HepG2 (cell line): Measurements from ENCODE around the gene HNRNPC. TPM values are rescaled to one million over a fixed set of nuclear protein-coding genes. Genes with fewer than 3 reads are reported as not detected.
A peak's percentile ranks its signal among the peaks of the same experiment; 100 is the strongest.

Experiments used
- ATAC-seq: fragments of 200-7000 bp; cut with Tn5 transposase; 3 replicates; pipeline ENCODE4 v1.9.1; 2020; ENCODE audit warnings: mild to moderate bottlenecking, moderate library complexity
- BruUV-seq: library from RNA; stranded (reverse); fragments of 400-500 nt; replicated peaks from 2 replicates; lab custom pipeline; 2021; lab: Mats Ljungman, UMichigan
- CTCF ChIA-PET: fragments of 300-600 bp; formaldehyde crosslinking; extraction: SDS; loops from one replicate; lab custom pipeline; 2021; ENCODE audit warnings: low total read pairs, inconsistent platforms, low intra/inter-chr PET ratio; lab: Yijun Ruan, JAX
- POLR2A ChIA-PET: fragments of 350-600 bp; sonication (Branson Sonifier 250); formaldehyde crosslinking; loops from one replicate; lab custom pipeline; 2020; ENCODE audit warnings: antibody characterized with exemption, inconsistent platforms; lab: Yijun Ruan, JAX
- DNase-seq: peaks from one replicate; pipeline ENCODE4 v3.0.0-alpha.2; 2015; ENCODE audit warnings: low spot score
- FAIRE-seq: peaks from 3 replicates; lab custom pipeline; 2011; peaks lifted over from hg19 to GRCh38; lab: Jason Lieb, UNC
- H2AFZ ChIP-seq: one replicate; pipeline ENCODE4 v1.6.1; 2011; ENCODE audit warnings: low read length, inconsistent platforms
- H3K27ac ChIP-seq: fragments of 300-600 bp; 3 replicates; pipeline ENCODE4 v1.8.0; 2011; ENCODE audit warnings: mixed run types, mild to moderate bottlenecking, mixed read lengths, low read length, inconsistent platforms; ENCODE audit not compliant: insufficient read depth; ENCODE audit errors: extremely low read length
- H3K27me3 ChIP-seq, 2 experiments: fragments of 200-600 bp in 1 of 2; 2 replicates in 1 of 2; 3 replicates in 1 of 2; pipeline versions ENCODE4 v1.6.0 to v1.8.0; 2011; ENCODE audit warnings: low read length in 2 of 2, mild to moderate bottlenecking in 2 of 2, moderate library complexity in 2 of 2, inconsistent platforms in 1 of 2; ENCODE audit not compliant: insufficient read depth in 2 of 2, control insufficient read depth in 1 of 2
- H3K36me3 ChIP-seq, 2 experiments: fragments of 200-600 bp in 1 of 2; replicated peaks in 1 of 2; 2 replicates in 1 of 2; 3 replicates in 1 of 2; pipeline versions ENCODE4 v1.5.1 to v1.8.0; 2011; ENCODE audit warnings: low read length in 2 of 2, inconsistent platforms in 1 of 2; ENCODE audit not compliant: insufficient read depth in 2 of 2, control insufficient read depth in 1 of 2
- H3K4me1 ChIP-seq: 2 replicates; pipeline ENCODE4 v1.5.1; 2012; ENCODE audit warnings: low read length, inconsistent platforms; ENCODE audit not compliant: insufficient read depth
- H3K4me2 ChIP-seq: 2 replicates; pipeline ENCODE4 v1.6.0; 2011; ENCODE audit warnings: low read depth, low read length, inconsistent platforms
- H3K4me3 ChIP-seq, 3 experiments: fragments of 200-600 bp in 1 of 3; sonication (generic), shearing (Covaris generic) in 1 of 3; replicated peaks in 1 of 3; 2 replicates each; pipeline ENCODE4 v1.5.1; 2011 to 2016; ENCODE audit warnings: low read length in 3 of 3, inconsistent platforms in 2 of 3, low read depth in 2 of 3, mild to moderate bottlenecking in 2 of 3, control low read depth in 1 of 3, mixed read lengths in 1 of 3; ENCODE audit not compliant: insufficient read depth in 1 of 3
- H3K79me2 ChIP-seq: one replicate; pipeline ENCODE4 v1.6.1; 2011; ENCODE audit warnings: low read length, inconsistent platforms; ENCODE audit not compliant: insufficient read depth
- H3K9ac ChIP-seq: 2 replicates; pipeline ENCODE4 v1.6.0; 2011; ENCODE audit warnings: mild to moderate bottlenecking, low read depth, low read length, inconsistent platforms; ENCODE audit not compliant: insufficient read depth
- H3K9me3 ChIP-seq: 2 replicates; pipeline ENCODE4 v1.5.1; 2012; ENCODE audit warnings: mild to moderate bottlenecking, low read length
- H4K20me1 ChIP-seq: 2 replicates; pipeline ENCODE4 v1.6.0; 2011; ENCODE audit warnings: inconsistent platforms, mild to moderate bottlenecking, low read length, moderate library complexity; ENCODE audit not compliant: insufficient read depth
- ARNT2 ChIP-seq: sonication (generic); formaldehyde crosslinking; IDR thresholded peaks from 2 replicates; pipeline ENCODE4 v1.8.0; 2022; ENCODE audit warnings: mild to moderate bottlenecking, low read depth, missing genetic modification reagents, moderate library complexity
- CC2D1A ChIP-seq: sonication (generic); formaldehyde crosslinking; IDR thresholded peaks from 2 replicates; pipeline ENCODE4 v1.8.1; 2023; ENCODE audit warnings: mild to moderate bottlenecking, missing genetic modification reagents
- E2F5 ChIP-seq: sonication (generic); formaldehyde crosslinking; conservative IDR thresholded peaks from 2 replicates; pipeline ENCODE4 v1.4.0; 2020; ENCODE audit warnings: missing genetic modification reagents
- KDM2A ChIP-seq: sonication (generic); formaldehyde crosslinking; IDR thresholded peaks from 2 replicates; pipeline ENCODE4 v1.4.0; 2020; ENCODE audit warnings: low read depth, missing genetic modification reagents, borderline replicate concordance
- PRMT3 ChIP-seq: sonication (generic); formaldehyde crosslinking; IDR thresholded peaks from 2 replicates; pipeline ENCODE4 v1.8.1; 2022; ENCODE audit warnings: low read depth, mild to moderate bottlenecking, moderate library complexity, missing genetic modification reagents, borderline replicate concordance
- RBAK ChIP-seq: sonication (generic); formaldehyde crosslinking; IDR thresholded peaks from 2 replicates; pipeline ENCODE4 v1.5.1; 2020; ENCODE audit warnings: mild to moderate bottlenecking, missing genetic modification reagents
- SALL1 ChIP-seq: sonication (generic); formaldehyde crosslinking; IDR thresholded peaks from 2 replicates; pipeline ENCODE4 v1.8.0; 2022; ENCODE audit warnings: mild to moderate bottlenecking, missing genetic modification reagents
- ZC3H4 ChIP-seq: sonication (generic); formaldehyde crosslinking; IDR thresholded peaks from 2 replicates; pipeline ENCODE4 v1.4.0; 2020; ENCODE audit warnings: missing genetic modification reagents, borderline replicate concordance
- ZNF12 ChIP-seq: sonication (generic); formaldehyde crosslinking; IDR thresholded peaks from 2 replicates; pipeline ENCODE4 v1.5.0; 2020; ENCODE audit warnings: missing genetic modification reagents
- ZNF264 ChIP-seq: sonication (generic); formaldehyde crosslinking; IDR thresholded peaks from 2 replicates; pipeline ENCODE4 v1.4.0; 2020; ENCODE audit warnings: missing genetic modification reagents
- ZNF280B ChIP-seq: sonication (generic); formaldehyde crosslinking; IDR thresholded peaks from 2 replicates; pipeline ENCODE4 v1.5.0; 2020; ENCODE audit warnings: missing genetic modification reagents, mild to moderate bottlenecking, borderline replicate concordance
- WGBS: methylation state at CpG from one replicate; pipeline ENCODE4 v1.1.6; 2017; ENCODE audit warnings: low lambda C conversion rate; 5-methylcytosine and 5-hydroxymethylcytosine counted together
- in situ Hi-C: cut with HindIII; loops from 2 replicates; pipeline ENCODE4 v1.10.0; 2017; ENCODE audit warnings: low pct_unique_long_range_greater_than_20kb; ENCODE audit not compliant: extremely low pct_ligation_motif_present
- intact Hi-C: fragments of 100-400 bp; cut with micrococcal nuclease; formaldehyde crosslinking; loops from one replicate; pipeline ENCODE4 v1.10.0; 2022; ENCODE audit not compliant: unreplicated experiment
- polyA plus RNA-seq, 8 experiments: library from polyadenylated mRNA; depleted of rRNA in 3 of 8; stranded (reverse) in 7 of 8; unstranded in 1 of 8; fragments of >200 nt; fragmentation: Illumina TruSeq in 4 of 8; extraction: Trizol in 4 of 8; gene quantifications; 2 replicates each; pipeline versions ENCODE4 v1.2.1 to v1.2.3, GENCODE V29; 2011 to 2016; ENCODE audit warnings: low read depth in 4 of 8, missing spikeins in 1 of 8, mixed read lengths in 1 of 8; ENCODE audit not compliant: insufficient read depth in 1 of 8
- total RNA-seq, 5 experiments: library from RNA; depleted of rRNA; stranded (reverse); fragments of >200 nt; fragmentation: Illumina TruSeq; extraction: Trizol; gene quantifications; 2 replicates each; pipeline ENCODE4 v1.2.3, GENCODE V29; 2016; ENCODE audit warnings: low read depth in 1 of 5

The HNRNPC gene
- total and polyA plus RNA-seq, 2 of the 13 experiments (the other 11 are each of a cell fraction or from before 2014, with no cell fraction given): 628 to 1,099 TPM

DNA sequence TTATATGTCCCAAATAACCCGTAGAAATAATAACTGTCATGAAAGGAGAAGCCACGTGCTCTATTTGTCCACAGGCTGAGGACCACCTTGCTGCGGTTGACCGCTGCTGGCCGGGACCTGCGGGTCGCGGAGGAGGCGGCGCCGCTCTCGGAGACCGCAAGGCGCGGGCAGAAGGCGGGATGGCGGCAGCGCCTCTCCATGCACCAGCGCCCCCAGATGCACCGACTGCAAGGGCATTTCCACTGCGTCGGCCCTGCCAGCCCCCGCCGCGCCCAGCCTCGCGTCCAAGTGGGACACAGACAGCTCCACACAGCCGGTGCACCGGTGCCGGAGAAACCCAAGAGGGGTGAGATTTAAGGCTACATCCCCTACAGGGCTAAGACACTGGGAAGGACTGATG, 31.6 kb upstream of the HNRNPC start (continued):
- TF ChIP-seq KDM2A: peak; percentile 66; the same call in 1 of the 2 replicates
- 0 out of 2 replicates have a peak, but pooled peaks have one; percentile 31 for TF ChIP-seq ARNT2
- no peak; the same call in 1 of the 2 replicates for TF ChIP-seq PRMT3
- TF ChIP-seq SALL1 (CRISPR knock-in tag): peak; percentile 76; the same call in 1 of the 2 replicates
- no peak for TF ChIP-seq CC2D1A (CRISPR knock-in tag)
- 0 out of 2 replicates have a peak, but pooled peaks have one; percentile 41 for TF ChIP-seq E2F5
- no peak for TF ChIP-seq ZNF280B

- no peak overlapping the region for H3K4me3 ChIP-seq
- H3K4me2 ChIP-seq: no peak overlapping the region
- intact Hi-C loops (loop anchor here (2.0 kb wide), 1 partner anchor 21 kb away; no protein-coding TSS in a partner anchor), in situ Hi-C loops (no loop called here)
- no peak for ATAC-seq
- H3K9me3 ChIP-seq: no peaks in the 10 kb centered on the region
- CTCF ChIA-PET: no interaction called here
- POLR2A ChIA-PET: interaction anchor here (1.3 to 3.6 kb wide), 2 partner anchors 9 to 22 kb away, joined by 4 to 11 read pairs; no protein-coding TSS in a partner anchor
- H3K27me3 ChIP-seq: no peaks in the 10 kb centered on the region
- no peak overlapping the region for H3K9ac ChIP-seq
- H3K4me1 ChIP-seq: peaks cover 52% of the 10 kb centered on the region
- H2AFZ ChIP-seq: no peak overlapping the region
- H3K27ac ChIP-seq: no peak overlapping the region
- no peak for FAIRE-seq
- DNase-seq: no peak
- H3K36me3 ChIP-seq: no peaks in the 10 kb centered on the region
- BruUV-seq: no TSS peak
- WGBS: 80% methylated on average over 10 of the region's 10 CpGs
- H3K79me2 ChIP-seq: no peaks in the 10 kb centered on the region
- no peaks in the 10 kb centered on the region for H4K20me1 ChIP-seq
- TF ChIP-seq ZNF12 (CRISPR knock-in tag): peak; percentile 98
- 0 out of 2 replicates have a peak, but pooled peaks have one; percentile 14 for TF ChIP-seq RBAK (CRISPR knock-in tag)
- peak; percentile 93 for TF ChIP-seq ZNF264
- no peak for TF ChIP-seq ZC3H4 (CRISPR knock-in tag)
These were observed 30.4 kb upstream of the HNRNPC start for GRCh38 chr14:21299562-21300130.
